Measurements from ENCODE around the gene MTHFS.

MTHFS gene

GRCh38 chr15:79874242-79874641 lies 22.6 kb downstream of the MTHFS start:
- DNase-seq, result no peak

- DNase-seq, result no peak
These were observed 24.3 kb downstream of the MTHFS start for GRCh38 chr15:79872358-79873017.

- no peak for DNase-seq
These were observed 28.3 kb downstream of the MTHFS start for GRCh38 chr15:79868554-79868953.

DNA sequence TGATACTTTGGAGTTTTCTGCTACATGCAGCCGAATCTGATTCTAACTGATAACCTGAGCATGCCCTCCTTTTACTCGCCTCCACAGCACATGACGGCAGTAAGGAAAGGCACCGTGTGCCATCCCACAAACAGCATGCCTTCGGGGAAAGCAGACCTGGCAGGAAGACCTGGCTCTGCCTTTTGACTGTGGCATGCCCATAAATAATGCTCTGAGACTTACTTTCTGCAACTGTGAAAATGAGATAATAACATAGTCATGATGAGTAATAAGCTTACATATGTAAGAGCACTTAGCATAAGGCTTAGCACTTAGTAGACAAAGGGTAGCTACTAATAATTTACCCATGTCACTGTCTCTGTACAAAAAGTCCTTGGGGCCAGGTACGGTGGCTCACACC lies 32.9 kb downstream of the MTHFS start:
- DNase-seq, result no peak

DNA sequence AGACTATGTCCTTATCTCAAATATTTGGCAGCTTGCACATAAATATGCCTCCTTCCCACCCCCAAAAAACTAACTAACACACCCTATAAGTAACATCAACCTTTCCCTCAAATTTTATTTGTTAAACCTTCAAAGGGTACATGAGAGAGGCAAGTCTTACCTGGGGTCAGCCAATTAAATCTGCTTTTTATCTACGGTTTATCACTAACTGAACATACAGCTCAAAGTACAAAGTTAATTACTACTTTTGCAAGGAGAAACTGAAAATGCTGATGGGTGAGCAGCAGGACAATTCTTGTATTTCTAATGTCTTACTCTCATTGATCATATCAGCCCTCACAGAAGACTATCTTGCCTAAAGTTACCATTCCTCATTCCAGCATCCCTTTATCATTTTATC lies 34.6 kb downstream of the MTHFS start:
- no peak for DNase-seq

- DNase-seq, result no peak
These were observed 36.2 kb downstream of the MTHFS start for GRCh38 chr15:79860661-79861060.

GRCh38 chr15:79858469-79858868 lies 38.3 kb downstream of the MTHFS start:
- no peak for DNase-seq

GRCh38 chr15:79853492-79854328 lies 43.1 kb downstream of the MTHFS start:
- DNase-seq, result peak; percentile 72

DNA sequence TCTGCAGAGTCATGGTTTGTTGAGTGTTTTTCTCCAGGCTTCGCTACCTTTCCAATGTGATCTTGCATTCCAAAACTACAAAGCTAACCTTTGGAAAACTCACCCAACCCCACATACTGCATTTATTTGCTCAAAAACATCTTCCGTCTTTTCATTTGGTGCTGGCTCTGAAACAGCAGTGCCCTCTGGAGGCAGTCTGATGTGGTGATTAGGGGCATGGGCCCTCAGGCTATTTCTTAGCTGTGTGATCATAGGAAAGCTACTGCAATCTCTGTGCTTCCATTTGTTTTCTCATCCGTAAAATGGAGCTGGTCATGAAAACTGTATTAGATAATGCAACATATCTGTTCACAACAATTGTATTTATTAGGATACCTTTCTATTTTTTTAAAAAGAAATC lies 47.0 kb downstream of the MTHFS start:
- no peak for DNase-seq

- no peak for DNase-seq
These were observed 50.3 kb downstream of the MTHFS start for GRCh38 chr15:79846539-79846938.

- no peak for DNase-seq
These were observed 52.6 kb downstream of the MTHFS start for GRCh38 chr15:79844221-79844620.

DNA sequence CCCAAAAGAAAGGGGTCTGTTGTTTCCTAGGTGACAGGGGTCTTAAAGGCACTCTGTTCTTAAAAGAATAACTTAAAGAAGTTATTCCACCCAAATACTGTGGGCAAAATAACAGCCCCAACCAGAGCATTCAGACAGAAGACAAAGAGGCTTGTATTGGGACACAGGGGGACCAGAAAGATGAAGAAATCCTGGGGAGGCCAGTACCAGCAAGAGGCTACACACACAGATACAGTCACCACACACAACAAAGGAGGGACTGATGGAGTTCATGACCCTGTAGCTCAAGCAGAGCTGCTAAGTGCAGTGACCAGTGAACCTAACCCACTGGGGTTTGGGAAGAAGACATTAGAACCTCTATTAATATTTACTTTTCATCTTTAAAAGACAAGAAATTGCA lies 59.0 kb downstream of the MTHFS start:
- DNase-seq, result no peak

DNA sequence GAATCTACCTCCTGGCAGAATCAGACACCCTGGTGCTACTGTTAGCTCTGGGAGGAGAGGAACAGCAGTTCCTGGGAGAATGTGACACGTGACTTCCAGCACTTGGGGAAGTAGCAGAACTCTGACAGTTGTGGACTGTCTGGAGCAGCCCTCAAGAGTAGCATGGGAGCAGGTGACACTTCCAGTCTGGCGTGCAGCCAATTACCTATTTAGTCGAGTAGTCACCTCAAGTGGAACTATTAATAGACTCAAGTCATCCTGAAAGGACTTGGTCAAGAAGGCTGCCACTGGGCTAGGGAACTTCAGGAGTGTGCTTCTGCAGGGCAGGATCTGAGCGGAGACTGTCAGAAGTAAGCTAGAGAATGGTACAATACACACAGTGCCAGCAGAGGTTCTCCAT lies 62.3 kb downstream of the MTHFS start:
- DNase-seq, result no peak

- DNase-seq, result no peak
These were observed 64.3 kb downstream of the MTHFS start for GRCh38 chr15:79832367-79833120.

- no peak for DNase-seq
These were observed 65.2 kb downstream of the MTHFS start for GRCh38 chr15:79831604-79832003.

DNA sequence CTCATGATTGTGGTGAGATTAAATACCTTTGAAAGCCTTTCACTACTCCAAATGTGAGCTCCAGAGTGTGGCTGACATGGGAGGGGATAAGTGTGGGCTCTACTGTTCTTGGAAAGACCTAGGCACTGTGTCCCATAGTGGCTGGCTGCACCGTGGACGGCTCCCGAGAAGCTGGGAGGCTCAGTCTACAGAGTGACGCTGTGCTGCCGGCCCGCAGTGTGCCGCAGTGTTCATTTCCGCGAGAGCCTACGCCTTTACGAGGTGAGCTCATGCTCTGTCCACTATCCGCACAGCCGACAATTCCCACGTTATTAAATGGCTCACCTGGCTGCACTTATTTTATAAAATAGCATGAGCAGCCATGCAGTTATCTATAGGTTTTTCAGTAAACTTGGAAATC lies 66.9 kb downstream of the MTHFS start:
- DNase-seq, result no peak

DNA sequence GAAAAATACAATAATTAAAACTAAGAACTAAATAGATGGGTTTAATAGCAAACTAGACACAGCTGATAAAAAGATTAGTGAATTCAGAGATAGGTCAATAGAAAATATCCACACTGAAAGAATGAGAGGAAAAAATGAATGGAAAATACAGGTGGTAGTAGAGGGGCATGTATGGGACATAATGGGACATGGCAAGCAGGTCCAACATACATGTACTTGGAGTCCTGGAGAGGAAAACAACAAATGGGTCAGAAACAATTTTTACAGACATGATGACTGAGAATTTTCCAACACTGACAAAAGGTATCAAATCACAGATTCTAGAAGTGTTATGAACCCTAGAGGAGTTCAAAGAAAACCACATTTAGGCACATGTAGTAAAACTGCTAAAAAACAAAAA lies 68.4 kb downstream of the MTHFS start:
- no peak for DNase-seq

- no peak for DNase-seq
These were observed 70.0 kb downstream of the MTHFS start for GRCh38 chr15:79826800-79827199.

GRCh38 chr15:79824136-79824701 lies 72.6 kb downstream of the MTHFS start:
- DNase-seq, result no peak

DNA sequence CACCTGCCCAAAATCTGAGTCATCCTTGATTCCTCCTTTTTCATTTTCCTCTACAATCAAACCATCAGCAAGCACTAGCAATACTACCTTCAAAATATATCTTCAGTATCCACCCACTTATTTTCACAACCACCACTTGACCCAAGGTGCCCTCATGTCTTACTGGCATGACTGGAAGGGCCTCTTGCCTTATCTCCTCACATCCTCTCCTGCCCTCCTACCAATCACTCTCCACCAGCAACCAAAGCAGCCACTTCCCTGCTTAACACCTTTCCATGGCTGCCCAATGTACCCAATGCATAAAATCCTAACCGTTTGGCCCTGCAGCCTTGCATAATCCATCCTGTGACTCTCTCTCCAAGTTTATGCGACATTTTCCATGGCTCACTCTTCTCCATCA lies 76.0 kb downstream of the MTHFS start:
- DNase-seq, result no peak

- DNase-seq, result no peak
These were observed 76.6 kb downstream of the MTHFS start for GRCh38 chr15:79820176-79820575.

GRCh38 chr15:79816571-79816970 lies 80.2 kb downstream of the MTHFS start:
- DNase-seq, result no peak

DNA sequence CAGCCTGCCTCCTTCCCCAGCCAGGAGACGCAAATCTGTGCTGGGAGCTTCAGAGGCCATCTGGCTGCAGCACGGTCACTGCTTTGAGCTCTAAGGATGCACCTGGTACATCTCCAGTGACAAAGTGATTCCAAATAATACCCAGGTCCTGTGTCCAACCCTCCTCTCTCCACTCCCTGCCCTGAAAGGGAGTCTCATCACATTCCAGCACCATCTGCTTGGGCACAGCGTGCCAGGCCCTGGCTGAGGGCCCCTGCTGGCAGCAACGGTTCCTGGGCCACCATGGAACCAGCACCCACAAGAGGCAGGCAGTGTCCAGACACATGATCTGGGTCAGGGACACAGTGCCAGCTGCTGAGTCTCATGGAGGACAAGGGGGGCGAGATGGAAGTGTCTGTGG lies 81.3 kb downstream of the MTHFS start:
- DNase-seq, result no peak

DNA sequence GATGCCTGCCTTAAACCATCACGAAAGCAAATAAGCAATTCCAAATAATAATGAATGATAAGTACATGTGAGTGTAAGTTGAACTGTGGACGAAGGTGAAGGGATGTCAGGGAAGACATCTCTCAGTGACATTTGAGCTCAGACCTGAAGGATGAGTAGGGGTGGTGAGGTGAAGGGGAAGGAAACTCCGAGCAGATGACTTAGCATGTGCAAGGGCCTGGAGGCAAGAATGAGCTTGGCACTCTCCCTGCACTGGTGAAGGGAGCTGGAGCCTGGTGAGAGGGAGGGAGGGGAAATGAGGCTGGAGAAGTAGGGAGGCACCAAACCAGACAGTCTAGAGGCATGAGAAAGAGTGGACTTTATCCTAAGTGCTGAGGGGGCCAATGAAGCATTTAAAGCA lies 84.3 kb downstream of the MTHFS start:
- no peak for DNase-seq

Measured in activated CD8-positive, alpha-beta memory T cell treated with anti-CD3 and anti-CD28 coated beads, Interleukin-2, amount 50 U/mL, for 48 hours (primary cell).